ENCODE data around the gene MLEC. TPM values are rescaled to one million over a fixed set of nuclear protein-coding genes. Genes with fewer than 3 reads are reported as not detected.

Gene MLEC
- total RNA-seq, 2 donors from 2014 or later = 188 to 195 TPM

- peak within 1 kb of the TSS; percentile 89 for H3K4me3 ChIP-seq (ENCODE audit: low read length)
Observed at GRCh38 chr12:120710031-120710804, 23.3 kb downstream of the MLEC start, which contains the start of gene UNC119B. UNC119B (plus strand) TSS chr12:120710458; CDS start chr12:120710475, 17 bp downstream.

GRCh38 chr12:120710805-120711296 is 23.9 kb downstream of the MLEC start:
- DNase-seq = peak; percentile 78
- Mint-ChIP-seq H3K9me3 (no peaks in the 10 kb centered on the region), H3K4me3 (peak overlapping the region; percentile 68), H3K4me1 (peaks cover 26% of the 10 kb centered on the region), H3K27me3 (ENCODE audit: insufficient read depth) (no peaks in the 10 kb centered on the region), H3K27ac (peak overlapping the region; percentile 74), H3K36me3 (ENCODE audit: low read depth) (peaks cover 23% of the 10 kb centered on the region)
- H3K27ac ChIP-seq (ENCODE audit: low read depth, low read length) = peak overlapping the region; percentile 42
- no peak for TF ChIP-seq CTCF (conservative IDR thresholded peaks at IDR 0.05)
- no peaks in the 10 kb centered on the region for H3K27me3 ChIP-seq (ENCODE audit: control insufficient read depth, insufficient read depth, low read length, poor library complexity, severe bottlenecking)
- WGBS, 2 experiments (ENCODE audit: insufficient coverage in 1 of 2, insufficient read length in 1 of 2) = 0 to 1% methylated on average over 18 to 31 of the region's 31 CpGs
- peak overlapping the region; percentile 56 for H3K9ac ChIP-seq (ENCODE audit: extremely low read depth, low read length, poor library complexity, severe bottlenecking)
- peaks cover 9% of the 10 kb centered on the region for H3K4me1 ChIP-seq (ENCODE audit: control insufficient read depth, insufficient read depth, low read length)
- no peaks in the 10 kb centered on the region for H3K9me3 ChIP-seq (ENCODE audit: control insufficient read depth, low read length)
- H3K4me3 ChIP-seq (ENCODE audit: low read length) = peak overlapping the region; percentile 89
- peaks cover 20% of the 10 kb centered on the region for H3K36me3 ChIP-seq (ENCODE audit: control insufficient read depth, insufficient read depth, low read length)

More at GRCh38 chr12:120710031-120710804, 23.3 kb downstream of the MLEC start, which contains the start of gene UNC119B:
- Histone ChIP-seq H3K27ac (ENCODE audit: low read depth, low read length) (peak within 1 kb of the TSS; percentile 42), H3K36me3 (ENCODE audit: control insufficient read depth, insufficient read depth, low read length) (peaks cover 23% of the 10 kb centered on the region), H3K4me1 (ENCODE audit: control insufficient read depth, insufficient read depth, low read length) (peaks cover 9% of the 10 kb centered on the region), H3K9ac (ENCODE audit: extremely low read depth, low read length, poor library complexity, severe bottlenecking) (peak within 1 kb of the TSS; percentile 56), H3K27me3 (ENCODE audit: control insufficient read depth, insufficient read depth, low read length, poor library complexity, severe bottlenecking) (no peaks in the 10 kb centered on the region), H3K9me3 (ENCODE audit: control insufficient read depth, low read length) (no peaks in the 10 kb centered on the region)
- peak within 1 kb of the TSS; percentile 68 for H3K4me3 Mint-ChIP-seq
- no peak for TF ChIP-seq CTCF (conservative IDR thresholded peaks at IDR 0.05)
- peak; percentile 93 for DNase-seq
- 1 to 2% methylated on average over 35 to 76 of the region's 76 CpGs for WGBS, 2 experiments (ENCODE audit: insufficient coverage in 1 of 2, insufficient read length in 1 of 2)
- peaks cover 19% of the 10 kb centered on the region for H3K36me3 Mint-ChIP-seq (ENCODE audit: low read depth)
- no peaks in the 10 kb centered on the region for H3K27me3 Mint-ChIP-seq (ENCODE audit: insufficient read depth)
- H3K9me3 Mint-ChIP-seq = no peaks in the 10 kb centered on the region
- peak within 1 kb of the TSS; percentile 74 for H3K27ac Mint-ChIP-seq
- H3K4me1 Mint-ChIP-seq = peaks cover 26% of the 10 kb centered on the region

- peaks cover 9% of the 10 kb centered on the region for H3K4me1 ChIP-seq (ENCODE audit: control insufficient read depth, insufficient read depth, low read length)
- WGBS, 2 experiments (ENCODE audit: insufficient coverage in 1 of 2, insufficient read length in 1 of 2) = 30 to 42% methylated on average over 2 to 6 of the region's 6 CpGs
- Mint-ChIP-seq H3K4me1 (peaks cover 26% of the 10 kb centered on the region), H3K9me3 (no peaks in the 10 kb centered on the region), H3K36me3 (ENCODE audit: low read depth) (peaks cover 29% of the 10 kb centered on the region), H3K4me3 (peak overlapping the region; percentile 68), H3K27ac (peak overlapping the region; percentile 10), H3K27me3 (ENCODE audit: insufficient read depth) (no peaks in the 10 kb centered on the region)
- no peak overlapping the region for H3K27ac ChIP-seq (ENCODE audit: low read depth, low read length)
- no peak for TF ChIP-seq CTCF (conservative IDR thresholded peaks at IDR 0.05)
- H3K9me3 ChIP-seq (ENCODE audit: control insufficient read depth, low read length) = no peaks in the 10 kb centered on the region
- H3K9ac ChIP-seq (ENCODE audit: extremely low read depth, low read length, poor library complexity, severe bottlenecking) = peak overlapping the region; percentile 56
- DNase-seq = peak; percentile 63
- peak overlapping the region; percentile 89 for H3K4me3 ChIP-seq (ENCODE audit: low read length)
- H3K27me3 ChIP-seq (ENCODE audit: control insufficient read depth, insufficient read depth, low read length, poor library complexity, severe bottlenecking) = no peaks in the 10 kb centered on the region
- H3K36me3 ChIP-seq (ENCODE audit: control insufficient read depth, insufficient read depth, low read length) = peaks cover 25% of the 10 kb centered on the region
Observed at GRCh38 chr12:120711411-120711810, 24.5 kb downstream of the MLEC start.

All from endodermal cell (in vitro differentiated cells).